Stimulated activated CD4-positive, alpha-beta T cell treated with anti-CD3 and anti-CD28 coated beads, Interleukin-15, amount 100 ng/mL, for 1 hour (primary cell): ENCODE results near the gene SCRG1.

Experiments
- DNase-seq, 2 donors: peaks; one replicate each; pipeline ENCODE4 v3.0.0-alpha.2; 2020; ENCODE audit warnings: low read depth in 1 of 2, low spot score in 1 of 2

Gene SCRG1

GRCh38 chr4:173411106-173411693 lies 12.3 kb upstream of the SCRG1 start:
- DNase-seq: no peak

GRCh38 chr4:173410079-173410478 lies 11.2 kb upstream of the SCRG1 start:
- no peak for DNase-seq

- DNase-seq: no peak
Observed at GRCh38 chr4:173405840-173406606, 7.1 kb upstream of the SCRG1 start.

- DNase-seq: no peak
Observed at GRCh38 chr4:173404296-173404865, 5.5 kb upstream of the SCRG1 start.

- DNase-seq: no peak
Observed at GRCh38 chr4:173403051-173403450, 4.1 kb upstream of the SCRG1 start.

GRCh38 chr4:173401063-173401462 lies 2.1 kb upstream of the SCRG1 start:
- DNase-seq: no peak

GRCh38 chr4:173398220-173398619 lies 696 bp downstream of the SCRG1 start:
- DNase-seq: no peak

- no peak for DNase-seq
Observed at GRCh38 chr4:173397604-173398003, 1.3 kb downstream of the SCRG1 start.

- no peak for DNase-seq
Observed at GRCh38 chr4:173391701-173392100, 7.2 kb downstream of the SCRG1 start.

GRCh38 chr4:173386751-173387150 lies 12.2 kb downstream of the SCRG1 start:
- DNase-seq: no peak

- no peak for DNase-seq
Observed at GRCh38 chr4:173382349-173382748, 16.6 kb downstream of the SCRG1 start.

GRCh38 chr4:173381610-173382009 lies 17.3 kb downstream of the SCRG1 start:
- no peak for DNase-seq

- DNase-seq: no peak
Observed at GRCh38 chr4:173380987-173381386, 17.9 kb downstream of the SCRG1 start.

- no peak for DNase-seq
Observed at GRCh38 chr4:173379929-173380328, 19.0 kb downstream of the SCRG1 start.

- no peak for DNase-seq
Observed at GRCh38 chr4:173374588-173374987, 24.3 kb downstream of the SCRG1 start.

GRCh38 chr4:173371292-173372192 lies 27.4 kb downstream of the SCRG1 start:
- peak; percentile 10 to 31 for DNase-seq

GRCh38 chr4:173370477-173371291 lies 28.2 kb downstream of the SCRG1 start, which contains the start of gene SAP30:
TSS of gene SAP30 (plus strand) at chr4:173370954. CDS start at chr4:173371183, 229 bp downstream.
- DNase-seq: peak; percentile 91 to 96

GRCh38 chr4:173370130-173370476 lies 28.8 kb downstream of the SCRG1 start:
- DNase-seq: peak; percentile 21 to 39

GRCh38 chr4:173367946-173368345 lies 31.0 kb downstream of the SCRG1 start:
- DNase-seq: no peak

- no peak for DNase-seq
Observed at GRCh38 chr4:173367285-173367684, 31.6 kb downstream of the SCRG1 start.
